Neural progenitor cell (in vitro differentiated cells): Measurements from ENCODE around the gene ZSCAN21. TPM values are rescaled to one million over a fixed set of nuclear protein-coding genes. Genes with fewer than 3 reads are reported as not detected.
A peak's percentile ranks its signal among the peaks of the same experiment; 100 is the strongest.

ENCODE experiments used
- DNase-seq: peaks from one replicate; pipeline ENCODE4 v3.0.0-alpha.2; 2016; ENCODE audit warnings: low spot score
- H2AFZ ChIP-seq: fragments of 200-600 bp; sonication (generic); replicated peaks from 2 replicates; pipeline ENCODE4 v1.6.1; 2016; ENCODE audit warnings: antibody characterized with exemption
- H3F3A ChIP-seq: fragments of 200-600 bp; sonication (generic); 2 replicates; pipeline ENCODE4 v1.6.1; 2016; ENCODE audit warnings: antibody characterized with exemption, low read depth
- H3K27ac ChIP-seq: fragments of 200-600 bp; sonication (generic); 2 replicates; pipeline ENCODE4 v1.5.1; 2016; ENCODE audit warnings: mild to moderate bottlenecking
- H3K27me3 ChIP-seq: fragments of 200-600 bp; sonication (generic); 2 replicates; pipeline ENCODE4 v1.6.1; 2016; ENCODE audit warnings: mild to moderate bottlenecking, moderate library complexity
- H3K36me3 ChIP-seq: fragments of 200-600 bp; sonication (generic); 2 replicates; pipeline ENCODE4 v1.5.1; 2016
- H3K4me1 ChIP-seq: fragments of 200-600 bp; sonication (generic); 2 replicates; pipeline ENCODE4 v1.6.1; 2016; ENCODE audit warnings: mixed run types
- H3K4me2 ChIP-seq: fragments of 200-600 bp; sonication (generic); 2 replicates; pipeline ENCODE4 v1.6.1; 2016
- H3K4me3 ChIP-seq: fragments of 200-600 bp; sonication (generic); 2 replicates; pipeline ENCODE4 v1.5.1; 2016
- H3K79me2 ChIP-seq: fragments of 200-600 bp; sonication (generic); 2 replicates; pipeline ENCODE4 v1.6.1; 2016; ENCODE audit warnings: low read depth
- H3K9ac ChIP-seq: fragments of 200-600 bp; sonication (generic); 2 replicates; pipeline ENCODE4 v1.6.1; 2016
- H3K9me3 ChIP-seq: fragments of 200-600 bp; sonication (generic); 2 replicates; pipeline ENCODE4 v1.5.1; 2016; ENCODE audit warnings: low read depth
- H4K20me1 ChIP-seq: fragments of 200-600 bp; sonication (generic); 2 replicates; pipeline ENCODE4 v1.6.1; 2016; ENCODE audit warnings: low read depth
- H3K27ac Mint-ChIP-seq: 3 replicates; pipeline ENCODE4 v1.8.0; 2021; ENCODE audit warnings: mixed read lengths
- H3K27me3 Mint-ChIP-seq: 2 replicates; pipeline ENCODE4 v1.8.0; 2022; ENCODE audit warnings: low read depth, mild to moderate bottlenecking, inconsistent platforms, moderate library complexity, mixed read lengths; ENCODE audit not compliant: insufficient read depth
- H3K36me3 Mint-ChIP-seq: 3 replicates; pipeline ENCODE4 v1.8.0; 2021; ENCODE audit warnings: mixed read lengths
- H3K4me1 Mint-ChIP-seq: 3 replicates; pipeline ENCODE4 v1.8.0; 2021; ENCODE audit warnings: mixed read lengths
- H3K4me3 Mint-ChIP-seq: 3 replicates; pipeline ENCODE4 v1.8.0; 2021; ENCODE audit warnings: mild to moderate bottlenecking, moderate library complexity, mixed read lengths
- H3K9me3 Mint-ChIP-seq: 3 replicates; pipeline ENCODE4 v1.8.0; 2020; ENCODE audit warnings: mixed read lengths
- EZH2 ChIP-seq: fragments of 200-600 bp; sonication (generic); IDR thresholded peaks from 2 replicates; pipeline ENCODE4 v1.6.1; 2017; ENCODE audit warnings: antibody characterized with exemption, mild to moderate bottlenecking, moderate library complexity
- EZH2phosphoT487 ChIP-seq: fragments of 200-600 bp; sonication (generic); IDR thresholded peaks from 2 replicates; pipeline ENCODE4 v1.6.1; 2017; ENCODE audit warnings: antibody characterized with exemption
- total RNA-seq: library from RNA; depleted of rRNA; stranded (reverse); fragments of >200 nt; gene quantifications from 2 replicates; pipeline ENCODE4 v1.2.3, GENCODE V29; 2015; ENCODE audit warnings: low replicate concordance
- TF ChIP-seq, protein P1 (sequence below): fragments of 200-600 bp; sonication (generic); IDR thresholded peaks from 2 replicates; pipeline ENCODE4 v1.5.1; 2017; ENCODE audit warnings: antibody characterized with exemption, mild to moderate bottlenecking

Gene ZSCAN21
- total RNA-seq, 1 donor from 2014 or later = 29.0 TPM

DNA sequence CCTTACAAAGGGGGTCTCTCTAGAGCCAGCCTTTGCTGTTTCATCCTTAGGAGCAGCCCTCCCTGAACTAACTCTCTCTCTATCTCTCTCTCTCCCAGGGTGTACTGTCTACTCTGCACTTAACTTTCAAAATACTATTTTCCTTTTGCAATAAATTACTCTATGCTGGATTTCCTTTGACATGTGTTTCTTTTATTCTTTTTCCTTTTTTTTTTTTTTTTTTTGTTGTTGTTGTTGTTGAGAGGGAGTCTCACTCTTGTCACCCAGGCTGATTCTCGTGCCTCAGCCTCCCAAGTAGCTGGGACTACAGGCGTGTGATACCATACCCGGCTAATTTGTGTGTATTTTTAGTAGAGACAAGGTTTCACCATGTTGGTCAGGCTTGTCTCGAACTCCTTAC lies 33.4 kb downstream of the ZSCAN21 start:
- Mint-ChIP-seq H3K27me3 (peaks cover 13% of the 10 kb centered on the region), H3K36me3 (peaks cover 23% of the 10 kb centered on the region), H3K9me3 (peaks cover 20% of the 10 kb centered on the region), H3K4me1 (peaks cover 17% of the 10 kb centered on the region), H3K27ac (peak overlapping the region; percentile 85), H3K4me3 (peak overlapping the region; percentile 97)
- Histone ChIP-seq H4K20me1 (peaks cover 9% of the 10 kb centered on the region), H3K9ac (no peak overlapping the region), H3K79me2 (peaks cover 36% of the 10 kb centered on the region), H2AFZ (no peak overlapping the region), H3K9me3 (no peaks in the 10 kb centered on the region), H3F3A (peaks cover 22% of the 10 kb centered on the region), H3K4me1 (peaks cover 8% of the 10 kb centered on the region), H3K27ac (no peak overlapping the region), H3K36me3 (peaks cover 8% of the 10 kb centered on the region), H3K4me2 (peak overlapping the region; percentile 73), H3K27me3 (no peaks in the 10 kb centered on the region), H3K4me3 (peak overlapping the region; percentile 39)
- TF ChIP-seq EZH2phosphoT487 (no peak), EZH2 (no peak)
- TF ChIP-seq, protein P1, sequence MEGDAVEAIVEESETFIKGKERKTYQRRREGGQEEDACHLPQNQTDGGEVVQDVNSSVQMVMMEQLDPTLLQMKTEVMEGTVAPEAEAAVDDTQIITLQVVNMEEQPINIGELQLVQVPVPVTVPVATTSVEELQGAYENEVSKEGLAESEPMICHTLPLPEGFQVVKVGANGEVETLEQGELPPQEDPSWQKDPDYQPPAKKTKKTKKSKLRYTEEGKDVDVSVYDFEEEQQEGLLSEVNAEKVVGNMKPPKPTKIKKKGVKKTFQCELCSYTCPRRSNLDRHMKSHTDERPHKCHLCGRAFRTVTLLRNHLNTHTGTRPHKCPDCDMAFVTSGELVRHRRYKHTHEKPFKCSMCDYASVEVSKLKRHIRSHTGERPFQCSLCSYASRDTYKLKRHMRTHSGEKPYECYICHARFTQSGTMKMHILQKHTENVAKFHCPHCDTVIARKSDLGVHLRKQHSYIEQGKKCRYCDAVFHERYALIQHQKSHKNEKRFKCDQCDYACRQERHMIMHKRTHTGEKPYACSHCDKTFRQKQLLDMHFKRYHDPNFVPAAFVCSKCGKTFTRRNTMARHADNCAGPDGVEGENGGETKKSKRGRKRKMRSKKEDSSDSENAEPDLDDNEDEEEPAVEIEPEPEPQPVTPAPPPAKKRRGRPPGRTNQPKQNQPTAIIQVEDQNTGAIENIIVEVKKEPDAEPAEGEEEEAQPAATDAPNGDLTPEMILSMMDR = no peak
- no peak for DNase-seq

DNA sequence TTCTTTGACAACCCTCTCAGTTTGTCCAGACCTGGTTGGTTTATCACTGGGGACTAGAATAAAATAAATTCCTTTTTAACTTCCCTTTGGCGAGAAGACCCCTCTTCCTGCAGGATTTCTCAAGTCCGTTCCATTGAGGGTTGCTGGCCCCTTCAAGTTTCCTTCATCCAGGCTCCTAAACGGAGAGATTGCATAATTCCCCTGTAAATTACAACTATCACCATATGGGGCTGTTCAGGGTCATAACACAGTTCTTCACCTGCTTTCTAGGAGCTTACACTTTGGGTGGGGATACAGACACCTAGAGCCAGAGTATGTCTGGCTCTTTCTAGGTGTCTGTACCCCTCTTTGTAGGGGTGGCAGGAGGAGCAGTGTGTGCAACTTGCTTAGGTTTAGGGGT lies 35.9 kb downstream of the ZSCAN21 start:
- H2AFZ ChIP-seq = no peak overlapping the region
- peaks cover 3% of the 10 kb centered on the region for H3K4me1 ChIP-seq

DNA sequence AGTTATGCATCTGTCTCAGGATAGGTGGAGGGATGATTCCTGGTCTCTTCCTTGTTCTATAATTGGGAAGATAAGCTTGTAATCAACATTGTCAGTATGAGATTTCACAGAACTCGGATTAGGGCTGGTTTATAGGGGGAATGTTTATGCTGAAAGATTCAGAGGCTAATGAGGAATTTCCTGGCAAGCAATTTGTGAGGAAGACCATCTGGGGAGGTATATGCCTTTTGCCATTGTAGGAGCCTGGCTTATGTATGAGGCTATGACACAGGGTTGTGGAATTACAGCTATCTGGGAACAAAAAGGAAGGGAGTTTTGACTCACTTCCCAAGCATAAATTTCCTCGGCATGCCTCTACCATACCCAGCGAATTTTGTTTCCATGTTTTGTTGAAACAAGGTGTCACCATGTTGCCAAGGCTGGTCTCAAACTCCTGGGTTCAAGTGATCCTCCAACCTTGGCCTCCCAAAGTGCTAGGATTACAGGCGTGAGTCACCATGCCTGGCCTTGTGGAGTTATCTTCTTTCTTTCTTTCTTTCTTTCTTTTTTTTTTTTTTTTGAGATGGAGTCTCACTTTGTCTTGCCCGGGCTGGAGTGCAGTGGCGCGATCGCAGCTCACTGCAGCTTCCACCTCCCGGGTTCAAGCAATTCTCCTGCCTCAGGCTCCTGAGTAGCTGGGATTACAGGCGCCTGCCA lies 37.6 kb downstream of the ZSCAN21 start:
- Histone ChIP-seq H3K27me3 (no peaks in the 10 kb centered on the region), H2AFZ (no peak overlapping the region), H3K4me1 (peaks cover 3% of the 10 kb centered on the region), H3F3A (peaks cover 57% of the 10 kb centered on the region), H3K79me2 (peaks cover 14% of the 10 kb centered on the region), H3K9ac (no peak overlapping the region), H3K4me3 (no peak overlapping the region), H4K20me1 (no peaks in the 10 kb centered on the region), H3K9me3 (no peaks in the 10 kb centered on the region), H3K27ac (no peak overlapping the region), H3K36me3 (no peaks in the 10 kb centered on the region), H3K4me2 (no peak overlapping the region)
- H3K4me3 Mint-ChIP-seq = peak overlapping the region; percentile 51
- TF ChIP-seq, protein P1 = no peak
- TF ChIP-seq EZH2 (no peak), EZH2phosphoT487 (no peak)
- H3K36me3 Mint-ChIP-seq = peaks cover 13% of the 10 kb centered on the region
- no peaks in the 10 kb centered on the region for H3K9me3 Mint-ChIP-seq
- peak overlapping the region; percentile 57 for H3K27ac Mint-ChIP-seq
- H3K27me3 Mint-ChIP-seq = peaks cover 3% of the 10 kb centered on the region
- H3K4me1 Mint-ChIP-seq = peaks cover 26% of the 10 kb centered on the region
- DNase-seq = no peak

More for the DNA sequence above, 35.9 kb downstream of the ZSCAN21 start:
- Mint-ChIP-seq H3K36me3 (peaks cover 10% of the 10 kb centered on the region), H3K27ac (peak overlapping the region; percentile 37), H3K9me3 (peaks cover 5% of the 10 kb centered on the region), H3K27me3 (peaks cover 8% of the 10 kb centered on the region), H3K4me3 (no peak overlapping the region), H3K4me1 (peaks cover 26% of the 10 kb centered on the region)
- Histone ChIP-seq H3K9me3 (no peaks in the 10 kb centered on the region), H3K36me3 (no peaks in the 10 kb centered on the region), H3K4me2 (no peak overlapping the region), H3K79me2 (peaks cover 25% of the 10 kb centered on the region), H3K9ac (no peak overlapping the region), H3K27me3 (no peaks in the 10 kb centered on the region), H4K20me1 (peaks cover under 1% of the 10 kb centered on the region), H3F3A (peaks cover 44% of the 10 kb centered on the region), H3K4me3 (no peak overlapping the region), H3K27ac (no peak overlapping the region)
- no peak for TF ChIP-seq EZH2phosphoT487
- DNase-seq = no peak

DNA sequence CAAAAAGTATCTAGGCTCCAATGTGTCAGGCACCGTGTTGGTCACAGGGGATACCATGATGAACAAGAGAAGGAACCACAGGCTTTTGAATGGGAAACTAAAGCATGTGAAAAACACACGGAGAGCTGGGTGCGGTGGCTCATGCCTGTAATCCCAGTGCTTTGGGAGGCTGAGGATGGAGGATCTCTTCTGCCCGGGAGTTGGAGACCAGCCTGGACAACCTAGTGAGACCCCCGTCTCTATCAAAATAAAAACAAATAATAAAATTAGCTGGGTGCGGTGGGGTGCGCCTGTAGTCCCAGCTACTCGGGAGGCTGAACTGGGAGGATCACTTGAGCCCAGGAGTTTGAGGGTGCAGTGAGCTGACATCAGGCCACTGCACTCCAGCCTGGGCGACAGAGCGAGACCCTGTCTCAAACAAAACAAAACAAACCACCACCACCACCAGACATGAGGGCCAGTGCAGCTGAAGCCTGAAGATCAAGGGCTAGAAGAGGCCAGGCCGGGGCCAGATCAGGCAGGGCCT lies 38.6 kb downstream of the ZSCAN21 start:
- peaks cover 6% of the 10 kb centered on the region for H4K20me1 ChIP-seq
- H3K79me2 ChIP-seq = peaks cover 14% of the 10 kb centered on the region
- H3K27ac ChIP-seq = no peak overlapping the region
- peaks cover 23% of the 10 kb centered on the region for H3K4me1 Mint-ChIP-seq
- H3K9me3 Mint-ChIP-seq = no peaks in the 10 kb centered on the region
- H3K36me3 Mint-ChIP-seq = peaks cover 21% of the 10 kb centered on the region
- DNase-seq = no peak
- TF ChIP-seq, protein P1 = no peak
- no peak for TF ChIP-seq EZH2phosphoT487
- no peak for TF ChIP-seq EZH2
- peaks cover 3% of the 10 kb centered on the region for H3K4me1 ChIP-seq
- H2AFZ ChIP-seq = peak overlapping the region; percentile 88
- H3K36me3 ChIP-seq = no peaks in the 10 kb centered on the region
- H3K9ac ChIP-seq = no peak overlapping the region
- peak overlapping the region; percentile 87 for H3K27ac Mint-ChIP-seq
- H3K27me3 Mint-ChIP-seq = peaks cover 7% of the 10 kb centered on the region
- H3K4me3 Mint-ChIP-seq = peak overlapping the region; percentile 96
- H3K9me3 ChIP-seq = no peaks in the 10 kb centered on the region
- peak overlapping the region; percentile 71 for H3K4me3 ChIP-seq
- peak overlapping the region; percentile 81 for H3K4me2 ChIP-seq
- no peaks in the 10 kb centered on the region for H3K27me3 ChIP-seq
- H3F3A ChIP-seq = peaks cover 59% of the 10 kb centered on the region
